CD4-positive, alpha-beta T cell (primary cell): ENCODE results near the gene IFT57. TPM values are rescaled to one million over a fixed set of nuclear protein-coding genes. Genes with fewer than 3 reads are reported as not detected.

Source experiments
- ATAC-seq: fragments of 200-7000 bp; cut with Tn5 transposase; one replicate; pipeline ENCODE4 v1.10.0; 2022; ENCODE audit warnings: mild to moderate bottlenecking; ENCODE audit not compliant: poor library complexity
- CTCF ChIA-PET: fragments of 350-600 bp; sonication (Branson Sonifier 250); formaldehyde crosslinking; loops from one replicate; lab custom pipeline; 2021; ENCODE audit warnings: antibody characterized with exemption, inconsistent platforms; lab: Charles Lee
- POLR2A ChIA-PET: fragments of 350-600 bp; sonication (Branson Sonifier 250); formaldehyde crosslinking; loops from one replicate; lab custom pipeline; 2021; ENCODE audit warnings: antibody characterized with exemption, inconsistent platforms; lab: Charles Lee
- DNase-seq, 14 experiments: peaks; one replicate each; pipeline ENCODE4 v3.0.0-alpha.2; 2013 to 2020; ENCODE audit warnings: mixed read lengths in 2 of 14
- H3K27ac ChIP-seq, 2 donors: one replicate each; pipeline versions ENCODE4 v1.5.1 to v1.7.0; 2013; ENCODE audit warnings: low read length in 2 of 2, low read depth in 1 of 2, mild to moderate bottlenecking in 1 of 2
- H3K27me3 ChIP-seq, 2 experiments: 1 replicate in 1 of 2; 2 replicates in 1 of 2; pipeline versions ENCODE4 v1.6.1 to v1.7.0; 2013; ENCODE audit warnings: low read length in 2 of 2, control low read depth in 1 of 2, mild to moderate bottlenecking in 1 of 2, moderate library complexity in 1 of 2; ENCODE audit not compliant: insufficient read depth in 2 of 2, control insufficient read depth in 1 of 2
- H3K36me3 ChIP-seq: one replicate; pipeline ENCODE4 v1.6.1; 2013; ENCODE audit warnings: low read length, control low read depth; ENCODE audit not compliant: insufficient read depth
- H3K4me1 ChIP-seq: one replicate; pipeline ENCODE4 v1.6.1; 2013; ENCODE audit warnings: low read length, control low read depth; ENCODE audit not compliant: insufficient read depth
- H3K4me3 ChIP-seq: one replicate; pipeline ENCODE4 v1.5.1; 2013; ENCODE audit warnings: mild to moderate bottlenecking, low read length, moderate library complexity
- H3K9me3 ChIP-seq, 2 experiments: 1 replicate in 1 of 2; 2 replicates in 1 of 2; pipeline versions ENCODE4 v1.6.1 to v1.7.0; 2013; ENCODE audit warnings: low read length in 2 of 2, mild to moderate bottlenecking in 2 of 2, control low read depth in 1 of 2, moderate library complexity in 1 of 2; ENCODE audit not compliant: control insufficient read depth in 1 of 2, insufficient read depth in 1 of 2
- H3K27ac Mint-ChIP-seq: one replicate; pipeline ENCODE4 v1.8.0; 2020; ENCODE audit warnings: mixed read lengths
- H3K27me3 Mint-ChIP-seq: one replicate; pipeline ENCODE4 v1.8.0; 2021; ENCODE audit warnings: mixed read lengths
- H3K36me3 Mint-ChIP-seq: one replicate; pipeline ENCODE4 v1.8.0; 2021; ENCODE audit warnings: low read depth, mixed read lengths
- H3K4me1 Mint-ChIP-seq: one replicate; pipeline ENCODE4 v1.8.0; 2021; ENCODE audit warnings: low read depth, mixed read lengths
- H3K4me3 Mint-ChIP-seq: one replicate; pipeline ENCODE4 v1.8.0; 2020; ENCODE audit warnings: mild to moderate bottlenecking, mixed read lengths
- H3K9me3 Mint-ChIP-seq: one replicate; pipeline ENCODE4 v1.8.0; 2020; ENCODE audit warnings: mixed read lengths
- intact Hi-C, 2 experiments: fragments of 100-400 bp; cut with DNase I in 1 of 2; cut with micrococcal nuclease in 1 of 2; formaldehyde crosslinking; loops; one replicate each; pipeline versions ENCODE4 v1.15.1 to v1.9.0; 2023 to 2025; cut with DNase I, micrococcal nuclease
- total RNA-seq, 174 experiments: library from RNA in 2 of 174; stranded (reverse) in 2 of 174; gene quantifications; one replicate each; pipeline ENCODE4 v1.2.3 and lab custom pipeline; 2021 to 2026
- TF ChIP-seq, protein P1 (sequence below): fragments of 200-600 bp; IDR thresholded peaks from one replicate; pipeline ENCODE4 v1.8.0; 2022; ENCODE audit warnings: antibody characterized with exemption, mild to moderate bottlenecking

IFT57 gene
- total RNA-seq, 2 experiments from 2014 or later = 56.6 to 58.6 TPM

GRCh38 chr3:108153451-108153981, 68.7 kb downstream of the IFT57 start:
- no peaks in the 10 kb centered on the region for H3K27me3 Mint-ChIP-seq
- ChIA-PET POLR2A (interaction anchor here (0.7 to 1.2 kb wide), 2 partner anchors 27 to 28 kb away, joined by 3 to 5 read pairs; no protein-coding TSS in a partner anchor), CTCF (interaction anchor here (0.7 to 1.7 kb wide), 9 partner anchors 9 to 437 kb away, joined by 3 to 10 read pairs (median 4); partner anchors contain the start of gene IFT57)
- H3K4me1 Mint-ChIP-seq = peaks cover 12% of the 10 kb centered on the region
- no peaks in the 10 kb centered on the region for H3K9me3 Mint-ChIP-seq
- TF ChIP-seq, protein P1, sequence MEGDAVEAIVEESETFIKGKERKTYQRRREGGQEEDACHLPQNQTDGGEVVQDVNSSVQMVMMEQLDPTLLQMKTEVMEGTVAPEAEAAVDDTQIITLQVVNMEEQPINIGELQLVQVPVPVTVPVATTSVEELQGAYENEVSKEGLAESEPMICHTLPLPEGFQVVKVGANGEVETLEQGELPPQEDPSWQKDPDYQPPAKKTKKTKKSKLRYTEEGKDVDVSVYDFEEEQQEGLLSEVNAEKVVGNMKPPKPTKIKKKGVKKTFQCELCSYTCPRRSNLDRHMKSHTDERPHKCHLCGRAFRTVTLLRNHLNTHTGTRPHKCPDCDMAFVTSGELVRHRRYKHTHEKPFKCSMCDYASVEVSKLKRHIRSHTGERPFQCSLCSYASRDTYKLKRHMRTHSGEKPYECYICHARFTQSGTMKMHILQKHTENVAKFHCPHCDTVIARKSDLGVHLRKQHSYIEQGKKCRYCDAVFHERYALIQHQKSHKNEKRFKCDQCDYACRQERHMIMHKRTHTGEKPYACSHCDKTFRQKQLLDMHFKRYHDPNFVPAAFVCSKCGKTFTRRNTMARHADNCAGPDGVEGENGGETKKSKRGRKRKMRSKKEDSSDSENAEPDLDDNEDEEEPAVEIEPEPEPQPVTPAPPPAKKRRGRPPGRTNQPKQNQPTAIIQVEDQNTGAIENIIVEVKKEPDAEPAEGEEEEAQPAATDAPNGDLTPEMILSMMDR = peak; percentile 50
- ATAC-seq (peak; percentile 57), DNase-seq (peak; percentile 5 to 73 (median 28))
- no peaks in the 10 kb centered on the region for H3K36me3 Mint-ChIP-seq
- Histone ChIP-seq H3K36me3 (no peaks in the 10 kb centered on the region), H3K4me3 (no peak overlapping the region), H3K4me1 (peaks cover 4% of the 10 kb centered on the region), H3K9me3 (no peaks in the 10 kb centered on the region), H3K27me3 (no peaks in the 10 kb centered on the region), H3K27ac (no peak overlapping the region)
- intact Hi-C loops = loop anchor here (1.0 to 5.0 kb wide), 3 partner anchors 253 to 324 kb away; no protein-coding TSS in a partner anchor
- H3K27ac Mint-ChIP-seq = no peak overlapping the region
- no peak overlapping the region for H3K4me3 Mint-ChIP-seq

- Mint-ChIP-seq H3K36me3 (no peaks in the 10 kb centered on the region), H3K9me3 (no peaks in the 10 kb centered on the region), H3K4me1 (peaks cover 12% of the 10 kb centered on the region), H3K27ac (no peak overlapping the region), H3K4me3 (no peak overlapping the region), H3K27me3 (no peaks in the 10 kb centered on the region)
- Histone ChIP-seq H3K36me3 (no peaks in the 10 kb centered on the region), H3K4me3 (no peak overlapping the region), H3K27ac (no peak overlapping the region), H3K4me1 (peaks cover 4% of the 10 kb centered on the region), H3K9me3 (no peaks in the 10 kb centered on the region), H3K27me3 (no peaks in the 10 kb centered on the region)
- intact Hi-C loops = loop anchor here in 1 of 2 experiments (5.0 kb wide), 2 partner anchors 255 to 325 kb away; no protein-coding TSS in a partner anchor
- DNase-seq (no peak), ATAC-seq (no peak)
- ChIA-PET POLR2A (interaction anchor here (0.9 kb wide), 1 partner anchor 27 kb away, joined by 3 read pairs; no protein-coding TSS in a partner anchor), CTCF (interaction anchor here (1.7 kb wide), 1 partner anchor 438 kb away, joined by 3 read pairs; no protein-coding TSS in a partner anchor)
- TF ChIP-seq, protein P1 = no peak
These were observed 70.0 kb downstream of the IFT57 start for GRCh38 chr3:108152274-108152673.

GRCh38 chr3:108150200-108150599, 72.0 kb downstream of the IFT57 start:
- no peak overlapping the region for H3K27ac Mint-ChIP-seq
- intact Hi-C loops = loop anchor here in 1 of 2 experiments (5.0 kb wide), 2 partner anchors 257 to 327 kb away; no protein-coding TSS in a partner anchor
- ATAC-seq = no peak
- Histone ChIP-seq H3K4me3 (no peak overlapping the region), H3K4me1 (peaks cover 4% of the 10 kb centered on the region), H3K36me3 (no peaks in the 10 kb centered on the region), H3K27ac (no peak overlapping the region), H3K9me3 (no peaks in the 10 kb centered on the region), H3K27me3 (no peaks in the 10 kb centered on the region)
- no peaks in the 10 kb centered on the region for H3K27me3 Mint-ChIP-seq
- no peaks in the 10 kb centered on the region for H3K36me3 Mint-ChIP-seq
- no peaks in the 10 kb centered on the region for H3K9me3 Mint-ChIP-seq
- CTCF ChIA-PET = no interaction called here
- DNase-seq = no peak
- TF ChIP-seq, protein P1 = no peak
- POLR2A ChIA-PET = no interaction called here
- H3K4me3 Mint-ChIP-seq = no peak overlapping the region
- H3K4me1 Mint-ChIP-seq = peaks cover 12% of the 10 kb centered on the region
